HepG2 (cell line): Measurements from ENCODE around the gene CENPL. TPM values are rescaled to one million over a fixed set of nuclear protein-coding genes. Genes with fewer than 3 reads are reported as not detected.

Experiments
- BORCS8-MEF2B ChIP-seq: sonication (generic); formaldehyde crosslinking; IDR thresholded peaks from 2 replicates; pipeline ENCODE4 v1.8.0; 2022; ENCODE audit warnings: mild to moderate bottlenecking, missing genetic modification reagents
- BRF2 ChIP-seq: sonication (generic); formaldehyde crosslinking; IDR thresholded peaks from 2 replicates; pipeline ENCODE4 v1.8.1; 2022; ENCODE audit warnings: mild to moderate bottlenecking, missing genetic modification reagents
- CCDC6 ChIP-seq: sonication (generic); formaldehyde crosslinking; IDR thresholded peaks from 2 replicates; pipeline ENCODE4 v1.8.1; 2022; ENCODE audit warnings: mild to moderate bottlenecking, missing genetic modification reagents, moderate library complexity
- NFE2L1 ChIP-seq: sonication (generic); formaldehyde crosslinking; IDR thresholded peaks from 2 replicates; pipeline ENCODE4 v1.4.0; 2020; ENCODE audit warnings: missing genetic modification reagents, mild to moderate bottlenecking, borderline replicate concordance
- NR1H2 ChIP-seq: sonication (generic); formaldehyde crosslinking; IDR thresholded peaks from 2 replicates; pipeline ENCODE4 v1.8.1; 2022; ENCODE audit warnings: low read depth, missing genetic modification reagents, borderline replicate concordance
- ZMYM3 ChIP-seq: sonication (generic); formaldehyde crosslinking; IDR thresholded peaks from 2 replicates; pipeline ENCODE4 v1.5.1; 2020; ENCODE audit warnings: mild to moderate bottlenecking, missing genetic modification reagents
- ZNF251 ChIP-seq: sonication (generic); formaldehyde crosslinking; IDR thresholded peaks from 2 replicates; pipeline ENCODE4 v1.9.0; 2021; ENCODE audit warnings: mild to moderate bottlenecking, missing genetic modification reagents
- ZNF362 ChIP-seq: sonication (generic); formaldehyde crosslinking; IDR thresholded peaks from 2 replicates; pipeline ENCODE4 v1.4.0; 2020; ENCODE audit warnings: missing genetic modification reagents, mild to moderate bottlenecking, borderline replicate concordance
- polyA plus RNA-seq, 8 experiments: library from polyadenylated mRNA; depleted of rRNA in 3 of 8; stranded (reverse) in 7 of 8; unstranded in 1 of 8; fragments of >200 nt; fragmentation: Illumina TruSeq in 4 of 8; extraction: Trizol in 4 of 8; gene quantifications; 2 replicates each; pipeline versions ENCODE4 v1.2.1 to v1.2.3, GENCODE V29; 2011 to 2016; ENCODE audit warnings: low read depth in 4 of 8, missing spikeins in 1 of 8, mixed read lengths in 1 of 8; ENCODE audit not compliant: insufficient read depth in 1 of 8
- total RNA-seq, 5 experiments: library from RNA; depleted of rRNA; stranded (reverse); fragments of >200 nt; fragmentation: Illumina TruSeq; extraction: Trizol; gene quantifications; 2 replicates each; pipeline ENCODE4 v1.2.3, GENCODE V29; 2016; ENCODE audit warnings: low read depth in 1 of 5
- TF ChIP-seq, protein P1 (sequence below): sonication (generic); formaldehyde crosslinking; IDR thresholded peaks from 2 replicates; pipeline ENCODE4 v1.4.0; 2020; ENCODE audit warnings: missing genetic modification reagents, borderline replicate concordance
- TF ChIP-seq, protein P2 (sequence below): IDR thresholded peaks from 2 replicates; pipeline ENCODE4 v1.6.1; 2016; ENCODE audit warnings: missing genetic modification reagents, missing compliant biosample characterization
- TF ChIP-seq, protein P3 (sequence below): IDR thresholded peaks from 2 replicates; pipeline ENCODE4 v1.4.0; 2020; ENCODE audit warnings: mild to moderate bottlenecking, missing genetic modification reagents
- TF ChIP-seq, protein P4 (sequence below): sonication (generic); formaldehyde crosslinking; IDR thresholded peaks from 2 replicates; pipeline ENCODE4 v1.9.0; 2021; ENCODE audit warnings: missing genetic modification reagents, borderline replicate concordance

Gene CENPL
- total and polyA plus RNA-seq, 2 of the 13 experiments (the other 11 are each of a cell fraction or from before 2014, with no cell fraction given) = 4.4 to 14.2 TPM

GRCh38 chr1:173824315-173825081 lies at the start of gene CENPL, which contains the start of gene DARS2 (continued):
- TF ChIP-seq, protein P1, sequence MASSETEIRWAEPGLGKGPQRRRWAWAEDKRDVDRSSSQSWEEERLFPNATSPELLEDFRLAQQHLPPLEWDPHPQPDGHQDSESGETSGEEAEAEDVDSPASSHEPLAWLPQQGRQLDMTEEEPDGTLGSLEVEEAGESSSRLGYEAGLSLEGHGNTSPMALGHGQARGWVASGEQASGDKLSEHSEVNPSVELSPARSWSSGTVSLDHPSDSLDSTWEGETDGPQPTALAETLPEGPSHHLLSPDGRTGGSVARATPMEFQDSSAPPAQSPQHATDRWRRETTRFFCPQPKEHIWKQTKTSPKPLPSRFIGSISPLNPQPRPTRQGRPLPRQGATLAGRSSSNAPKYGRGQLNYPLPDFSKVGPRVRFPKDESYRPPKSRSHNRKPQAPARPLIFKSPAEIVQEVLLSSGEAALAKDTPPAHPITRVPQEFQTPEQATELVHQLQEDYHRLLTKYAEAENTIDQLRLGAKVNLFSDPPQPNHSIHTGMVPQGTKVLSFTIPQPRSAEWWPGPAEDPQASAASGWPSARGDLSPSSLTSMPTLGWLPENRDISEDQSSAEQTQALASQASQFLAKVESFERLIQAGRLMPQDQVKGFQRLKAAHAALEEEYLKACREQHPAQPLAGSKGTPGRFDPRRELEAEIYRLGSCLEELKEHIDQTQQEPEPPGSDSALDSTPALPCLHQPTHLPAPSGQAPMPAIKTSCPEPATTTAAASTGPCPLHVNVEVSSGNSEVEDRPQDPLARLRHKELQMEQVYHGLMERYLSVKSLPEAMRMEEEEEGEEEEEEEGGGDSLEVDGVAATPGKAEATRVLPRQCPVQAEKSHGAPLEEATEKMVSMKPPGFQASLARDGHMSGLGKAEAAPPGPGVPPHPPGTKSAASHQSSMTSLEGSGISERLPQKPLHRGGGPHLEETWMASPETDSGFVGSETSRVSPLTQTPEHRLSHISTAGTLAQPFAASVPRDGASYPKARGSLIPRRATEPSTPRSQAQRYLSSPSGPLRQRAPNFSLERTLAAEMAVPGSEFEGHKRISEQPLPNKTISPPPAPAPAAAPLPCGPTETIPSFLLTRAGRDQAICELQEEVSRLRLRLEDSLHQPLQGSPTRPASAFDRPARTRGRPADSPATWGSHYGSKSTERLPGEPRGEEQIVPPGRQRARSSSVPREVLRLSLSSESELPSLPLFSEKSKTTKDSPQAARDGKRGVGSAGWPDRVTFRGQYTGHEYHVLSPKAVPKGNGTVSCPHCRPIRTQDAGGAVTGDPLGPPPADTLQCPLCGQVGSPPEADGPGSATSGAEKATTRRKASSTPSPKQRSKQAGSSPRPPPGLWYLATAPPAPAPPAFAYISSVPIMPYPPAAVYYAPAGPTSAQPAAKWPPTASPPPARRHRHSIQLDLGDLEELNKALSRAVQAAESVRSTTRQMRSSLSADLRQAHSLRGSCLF (CRISPR knock-in tag) = no peak; the same call in 1 of the 2 replicates
- TF ChIP-seq, protein P2, sequence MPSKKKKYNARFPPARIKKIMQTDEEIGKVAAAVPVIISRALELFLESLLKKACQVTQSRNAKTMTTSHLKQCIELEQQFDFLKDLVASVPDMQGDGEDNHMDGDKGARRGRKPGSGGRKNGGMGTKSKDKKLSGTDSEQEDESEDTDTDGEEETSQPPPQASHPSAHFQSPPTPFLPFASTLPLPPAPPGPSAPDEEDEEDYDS (CRISPR knock-in tag) = peak; percentile 30; the same call in 1 of the 2 replicates
- peak; percentile 48; the same call in 1 of the 2 replicates for TF ChIP-seq BRF2 (CRISPR knock-in tag)
- TF ChIP-seq ZNF362 (CRISPR knock-in tag) = no peak
- TF ChIP-seq NFE2L1 = no peak
- no peak for TF ChIP-seq ZNF251 (CRISPR knock-in tag)
- TF ChIP-seq BORCS8-MEF2B = no peak
- TF ChIP-seq ZMYM3 (CRISPR knock-in tag) = no peak
- TF ChIP-seq, protein P3, sequence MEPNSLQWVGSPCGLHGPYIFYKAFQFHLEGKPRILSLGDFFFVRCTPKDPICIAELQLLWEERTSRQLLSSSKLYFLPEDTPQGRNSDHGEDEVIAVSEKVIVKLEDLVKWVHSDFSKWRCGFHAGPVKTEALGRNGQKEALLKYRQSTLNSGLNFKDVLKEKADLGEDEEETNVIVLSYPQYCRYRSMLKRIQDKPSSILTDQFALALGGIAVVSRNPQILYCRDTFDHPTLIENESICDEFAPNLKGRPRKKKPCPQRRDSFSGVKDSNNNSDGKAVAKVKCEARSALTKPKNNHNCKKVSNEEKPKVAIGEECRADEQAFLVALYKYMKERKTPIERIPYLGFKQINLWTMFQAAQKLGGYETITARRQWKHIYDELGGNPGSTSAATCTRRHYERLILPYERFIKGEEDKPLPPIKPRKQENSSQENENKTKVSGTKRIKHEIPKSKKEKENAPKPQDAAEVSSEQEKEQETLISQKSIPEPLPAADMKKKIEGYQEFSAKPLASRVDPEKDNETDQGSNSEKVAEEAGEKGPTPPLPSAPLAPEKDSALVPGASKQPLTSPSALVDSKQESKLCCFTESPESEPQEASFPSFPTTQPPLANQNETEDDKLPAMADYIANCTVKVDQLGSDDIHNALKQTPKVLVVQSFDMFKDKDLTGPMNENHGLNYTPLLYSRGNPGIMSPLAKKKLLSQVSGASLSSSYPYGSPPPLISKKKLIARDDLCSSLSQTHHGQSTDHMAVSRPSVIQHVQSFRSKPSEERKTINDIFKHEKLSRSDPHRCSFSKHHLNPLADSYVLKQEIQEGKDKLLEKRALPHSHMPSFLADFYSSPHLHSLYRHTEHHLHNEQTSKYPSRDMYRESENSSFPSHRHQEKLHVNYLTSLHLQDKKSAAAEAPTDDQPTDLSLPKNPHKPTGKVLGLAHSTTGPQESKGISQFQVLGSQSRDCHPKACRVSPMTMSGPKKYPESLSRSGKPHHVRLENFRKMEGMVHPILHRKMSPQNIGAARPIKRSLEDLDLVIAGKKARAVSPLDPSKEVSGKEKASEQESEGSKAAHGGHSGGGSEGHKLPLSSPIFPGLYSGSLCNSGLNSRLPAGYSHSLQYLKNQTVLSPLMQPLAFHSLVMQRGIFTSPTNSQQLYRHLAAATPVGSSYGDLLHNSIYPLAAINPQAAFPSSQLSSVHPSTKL = no peak
- no peak for TF ChIP-seq NR1H2
- TF ChIP-seq, protein P4, sequence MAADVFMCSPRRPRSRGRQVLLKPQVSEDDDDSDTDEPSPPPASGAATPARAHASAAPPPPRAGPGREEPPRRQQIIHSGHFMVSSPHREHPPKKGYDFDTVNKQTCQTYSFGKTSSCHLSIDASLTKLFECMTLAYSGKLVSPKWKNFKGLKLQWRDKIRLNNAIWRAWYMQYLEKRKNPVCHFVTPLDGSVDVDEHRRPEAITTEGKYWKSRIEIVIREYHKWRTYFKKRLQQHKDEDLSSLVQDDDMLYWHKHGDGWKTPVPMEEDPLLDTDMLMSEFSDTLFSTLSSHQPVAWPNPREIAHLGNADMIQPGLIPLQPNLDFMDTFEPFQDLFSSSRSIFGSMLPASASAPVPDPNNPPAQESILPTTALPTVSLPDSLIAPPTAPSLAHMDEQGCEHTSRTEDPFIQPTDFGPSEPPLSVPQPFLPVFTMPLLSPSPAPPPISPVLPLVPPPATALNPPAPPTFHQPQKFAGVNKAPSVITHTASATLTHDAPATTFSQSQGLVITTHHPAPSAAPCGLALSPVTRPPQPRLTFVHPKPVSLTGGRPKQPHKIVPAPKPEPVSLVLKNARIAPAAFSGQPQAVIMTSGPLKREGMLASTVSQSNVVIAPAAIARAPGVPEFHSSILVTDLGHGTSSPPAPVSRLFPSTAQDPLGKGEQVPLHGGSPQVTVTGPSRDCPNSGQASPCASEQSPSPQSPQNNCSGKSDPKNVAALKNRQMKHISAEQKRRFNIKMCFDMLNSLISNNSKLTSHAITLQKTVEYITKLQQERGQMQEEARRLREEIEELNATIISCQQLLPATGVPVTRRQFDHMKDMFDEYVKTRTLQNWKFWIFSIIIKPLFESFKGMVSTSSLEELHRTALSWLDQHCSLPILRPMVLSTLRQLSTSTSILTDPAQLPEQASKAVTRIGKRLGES (CRISPR knock-in tag) = no peak
- TF ChIP-seq CCDC6 = peak; percentile 70; the same call in 1 of the 2 replicates
